Fibroblast of pulmonary artery (primary cell): ENCODE measurements around the gene AP5S1.
"Not testable (repeated sequence)": the region's sequence is repeated elsewhere in the genome, so short reads cannot be mapped to it uniquely, and the experiment has no call there.

Source experiments
- DNase-seq: peaks from one replicate; pipeline ENCODE4 v3.0.0-alpha.2; 2010; ENCODE audit warnings: low read depth
- H3K4me3 ChIP-seq: replicated peaks from 2 replicates; pipeline ENCODE4 v1.5.1; 2011; ENCODE audit warnings: low read depth, mild to moderate bottlenecking, control low read depth, low read length, moderate library complexity
- CTCF ChIP-seq: IDR thresholded peaks from 2 replicates; pipeline ENCODE4 v1.5.1; 2011; ENCODE audit warnings: mild to moderate bottlenecking, control low read depth, low read length, inconsistent platforms; ENCODE audit errors: missing control alignments

Gene AP5S1

GRCh38 chr20:3828798-3829197, 8.5 kb downstream of the AP5S1 start:
- no peak for DNase-seq
- no peak overlapping the region for H3K4me3 ChIP-seq
- no peak for TF ChIP-seq CTCF

DNA sequence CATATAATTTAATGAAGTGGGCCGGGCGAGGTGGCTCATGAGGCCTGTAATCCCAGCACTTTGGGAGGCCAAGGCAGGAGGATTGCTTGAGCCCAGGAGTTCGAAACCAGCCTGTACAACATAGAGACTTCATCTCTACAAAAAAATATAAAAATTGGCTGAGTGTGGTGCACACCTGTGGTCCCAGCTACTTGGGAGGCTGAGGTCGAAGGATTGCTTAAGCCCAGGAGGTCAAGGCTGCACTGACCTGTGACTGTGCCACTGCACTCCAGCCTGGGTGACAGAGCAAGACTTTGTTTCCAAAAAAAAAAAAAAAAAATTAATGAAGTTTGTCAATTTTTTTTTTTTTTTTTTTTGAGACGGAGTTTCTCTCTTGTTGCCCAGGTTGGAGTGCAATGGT, 9.5 kb downstream of the AP5S1 start:
- DNase-seq, H3K4me3 ChIP-seq: not testable (repeated sequence)

- TF ChIP-seq CTCF = no peak
- no peak overlapping the region for H3K4me3 ChIP-seq
- DNase-seq = no peak
Measured at GRCh38 chr20:3836132-3836531, 15.8 kb downstream of the AP5S1 start.

DNA sequence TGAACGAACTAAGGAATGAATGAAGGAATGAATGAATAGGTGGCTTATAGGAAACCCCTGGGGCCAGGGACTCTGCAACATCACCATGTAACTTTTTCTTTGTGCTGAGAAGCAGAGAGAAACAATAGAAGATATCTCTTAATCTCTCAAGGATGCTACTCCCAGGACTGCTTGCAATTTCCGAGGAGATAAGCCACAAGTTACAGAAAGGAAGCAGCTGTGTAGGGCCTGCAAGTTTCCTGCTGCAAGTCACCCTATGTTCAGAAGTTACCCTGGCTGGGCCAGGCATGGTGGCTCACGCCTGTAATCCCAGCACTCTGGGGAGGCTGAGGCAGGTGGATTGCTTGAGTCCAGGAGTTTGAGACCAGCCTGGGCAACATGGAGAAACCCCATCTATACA, 19.0 kb downstream of the AP5S1 start:
- H3K4me3 ChIP-seq = no peak overlapping the region
- DNase-seq = peak; percentile 69
- no peak for TF ChIP-seq CTCF

- not testable (repeated sequence) for H3K4me3 ChIP-seq, DNase-seq
Measured at GRCh38 chr20:3840201-3840600, 19.9 kb downstream of the AP5S1 start.

- no peak for TF ChIP-seq CTCF
- DNase-seq = no peak
- H3K4me3 ChIP-seq = no peak overlapping the region
Measured at GRCh38 chr20:3842348-3842930, 22.1 kb downstream of the AP5S1 start.

DNA sequence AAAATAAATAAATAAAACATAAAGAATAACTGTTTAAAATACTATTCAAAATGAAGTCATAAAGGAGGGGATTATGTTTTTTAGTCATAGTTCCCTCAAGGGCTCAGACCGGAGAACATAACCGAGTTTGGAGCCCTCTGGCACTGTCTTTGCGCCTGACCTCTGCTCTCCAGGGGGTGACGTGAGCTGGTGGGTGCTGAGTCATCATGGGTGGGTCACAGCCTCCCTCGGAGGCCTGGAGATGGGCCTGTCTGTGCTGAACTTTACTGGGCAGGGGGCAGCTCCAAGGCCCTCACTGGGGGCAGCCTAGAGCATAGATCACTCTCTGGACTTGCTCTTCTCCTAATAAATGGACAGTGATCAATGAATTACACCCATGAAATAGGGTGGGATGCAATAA, 23.1 kb downstream of the AP5S1 start:
- DNase-seq = peak; percentile 55
- no peak for TF ChIP-seq CTCF
- no peak overlapping the region for H3K4me3 ChIP-seq

DNA sequence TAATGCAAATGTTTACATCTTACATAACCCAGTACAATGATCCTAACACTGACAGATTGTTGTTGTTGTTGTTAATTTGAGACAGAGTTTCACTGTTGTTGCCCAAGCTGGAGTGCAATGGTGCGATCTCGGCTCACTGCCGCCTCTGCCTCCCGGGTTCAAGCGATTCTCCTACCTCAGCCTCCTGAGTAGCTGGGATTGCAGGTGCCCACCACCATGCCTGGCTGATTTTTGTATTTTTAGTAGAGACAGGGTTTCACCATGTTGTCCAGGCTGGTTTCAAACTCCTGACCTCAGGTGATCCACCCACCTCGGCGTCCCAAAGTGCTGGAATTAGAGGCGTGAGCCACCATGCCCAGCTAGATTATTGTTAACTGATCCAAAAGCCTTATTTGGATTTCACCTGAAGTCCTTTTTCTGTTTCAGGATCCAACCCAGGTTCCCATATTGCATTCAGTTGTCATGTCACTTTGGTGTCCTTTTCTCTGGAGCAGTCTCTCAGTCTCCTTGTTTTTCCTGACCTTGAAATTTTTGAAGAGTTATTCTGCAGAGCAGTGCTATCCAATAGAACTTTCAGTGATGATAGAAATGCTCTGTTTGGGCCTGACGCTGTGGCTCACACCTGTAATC, 23.8 kb downstream of the AP5S1 start:
- DNase-seq, H3K4me3 ChIP-seq: not testable (repeated sequence)
